ENCODE data around the gene TP53I13.
A peak's percentile ranks its signal among the peaks of the same experiment; 100 is the strongest.

Gene TP53I13

DNA sequence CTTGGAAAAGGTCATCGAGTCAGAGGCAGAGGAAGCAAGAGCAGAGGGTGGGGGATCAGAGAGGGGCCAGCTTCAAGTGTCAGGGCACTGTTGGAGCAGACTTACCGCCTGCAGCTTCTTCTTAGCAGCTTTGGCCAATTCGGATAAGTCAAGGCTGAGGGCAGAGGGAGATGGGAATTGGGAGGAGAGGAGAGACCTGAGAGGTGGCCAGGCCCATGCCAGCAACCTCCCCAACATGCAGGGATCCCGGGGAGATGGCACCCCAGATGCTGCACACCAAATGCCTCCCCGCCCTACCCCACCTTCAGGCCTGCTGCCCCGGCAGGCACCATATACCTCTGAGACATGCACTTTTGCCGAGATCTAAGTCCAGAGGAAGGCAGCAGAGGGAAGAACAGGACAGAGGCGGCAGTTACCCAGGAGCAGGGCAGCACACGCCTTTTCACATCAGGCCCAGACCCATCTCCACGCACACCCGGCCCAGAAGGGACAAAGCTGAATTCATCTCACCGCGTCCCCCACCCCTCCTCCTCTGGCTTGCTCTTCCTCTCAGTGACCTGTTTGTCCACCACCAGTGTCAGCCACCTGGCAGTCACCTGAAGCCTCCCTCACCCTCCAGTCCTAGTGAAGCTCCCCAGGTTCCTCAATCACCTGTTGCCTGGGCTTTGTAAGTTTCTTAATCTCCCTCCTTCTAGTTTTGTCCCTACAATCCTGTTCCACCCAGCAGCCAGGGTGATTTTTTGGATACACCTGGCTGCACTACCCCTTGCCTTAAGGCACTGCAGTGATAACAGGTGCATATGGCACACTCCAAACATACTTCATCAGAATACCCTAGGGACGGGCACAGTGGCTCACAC, 10.4 kb downstream of the TP53I13 start:
- TF ChIP-seq POLR2A (IDR thresholded peaks at IDR 0.05; ENCODE audit: extremely low read depth, insufficient read length) (no peak), CTCF (IDR thresholded peaks at IDR 0.05; ENCODE audit: low read depth, low read length) (no peak), MYC (IDR thresholded peaks at IDR 0.05; ENCODE audit: low read depth, low read length) (no peak), MAX (IDR thresholded peaks at IDR 0.05; ENCODE audit: low read depth, low read length) (no peak)
- no peak for DNase-seq (ENCODE audit: low read depth)
- no peak overlapping the region for H3K4me3 ChIP-seq (ENCODE audit: low read depth, low read length)

DNA sequence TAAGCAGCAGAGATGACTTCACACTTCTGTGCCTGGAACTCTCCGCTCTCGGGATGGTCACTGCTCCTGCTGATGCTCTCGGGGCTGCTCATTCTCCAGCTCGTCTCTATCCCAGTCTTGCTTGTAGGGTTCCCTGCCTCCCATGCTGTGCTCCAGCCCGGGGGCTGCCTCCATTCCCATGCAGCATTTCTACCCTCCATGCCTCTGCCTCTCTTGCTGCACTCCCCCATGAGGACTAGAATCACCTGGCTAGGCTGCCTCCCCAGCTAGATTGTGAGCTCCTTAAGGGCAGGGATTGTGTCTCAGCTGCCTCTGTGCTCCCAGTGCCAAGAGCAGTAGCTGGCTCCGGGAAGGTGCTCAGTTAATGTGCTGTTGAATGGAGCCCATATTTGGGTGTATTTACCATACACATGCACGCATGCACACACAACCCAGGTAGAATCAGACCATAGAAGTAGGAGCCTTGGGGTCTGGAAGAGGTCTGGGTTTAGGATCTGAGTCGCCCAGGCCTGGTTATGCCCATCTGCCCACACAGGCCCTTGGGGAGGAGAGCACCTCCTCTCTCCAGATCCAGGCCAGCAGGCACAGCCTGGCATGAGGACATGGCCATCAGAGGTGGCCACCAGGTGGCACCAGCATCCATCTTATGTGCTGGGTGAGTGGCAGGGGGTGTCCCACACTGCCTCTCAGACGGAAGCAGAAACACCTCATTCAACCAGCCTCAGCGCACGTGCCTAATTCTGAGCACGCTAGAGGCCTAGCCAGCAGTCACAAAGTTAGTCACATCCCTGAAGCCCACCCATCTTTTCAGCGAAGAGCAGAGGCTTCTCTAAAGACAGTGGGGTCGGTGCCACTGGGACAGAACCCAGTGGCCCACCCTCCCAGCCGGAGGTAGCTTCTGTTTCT, 11.6 kb downstream of the TP53I13 start:
- DNase-seq (ENCODE audit: low read depth): peak; percentile 89
- no peak for TF ChIP-seq POLR2A (IDR thresholded peaks at IDR 0.05; ENCODE audit: extremely low read depth, insufficient read length)
- peak; percentile 97 for TF ChIP-seq MAX (IDR thresholded peaks at IDR 0.05; ENCODE audit: low read depth, low read length)
- TF ChIP-seq MYC (IDR thresholded peaks at IDR 0.05; ENCODE audit: low read depth, low read length): peak; percentile 94
- TF ChIP-seq CTCF (IDR thresholded peaks at IDR 0.05; ENCODE audit: low read depth, low read length): peak; percentile 81
- no peak overlapping the region for H3K4me3 ChIP-seq (ENCODE audit: low read depth, low read length)

GRCh38 chr17:29581583-29582253, 13.2 kb downstream of the TP53I13 start:
- no peak overlapping the region for H3K4me3 ChIP-seq (ENCODE audit: low read depth, low read length)
- DNase-seq (ENCODE audit: low read depth): no peak
- no peak for TF ChIP-seq CTCF (IDR thresholded peaks at IDR 0.05; ENCODE audit: low read depth, low read length)
- TF ChIP-seq MAX (IDR thresholded peaks at IDR 0.05; ENCODE audit: low read depth, low read length): no peak
- TF ChIP-seq POLR2A (IDR thresholded peaks at IDR 0.05; ENCODE audit: extremely low read depth, insufficient read length): no peak
- TF ChIP-seq MYC (IDR thresholded peaks at IDR 0.05; ENCODE audit: low read depth, low read length): no peak

DNA sequence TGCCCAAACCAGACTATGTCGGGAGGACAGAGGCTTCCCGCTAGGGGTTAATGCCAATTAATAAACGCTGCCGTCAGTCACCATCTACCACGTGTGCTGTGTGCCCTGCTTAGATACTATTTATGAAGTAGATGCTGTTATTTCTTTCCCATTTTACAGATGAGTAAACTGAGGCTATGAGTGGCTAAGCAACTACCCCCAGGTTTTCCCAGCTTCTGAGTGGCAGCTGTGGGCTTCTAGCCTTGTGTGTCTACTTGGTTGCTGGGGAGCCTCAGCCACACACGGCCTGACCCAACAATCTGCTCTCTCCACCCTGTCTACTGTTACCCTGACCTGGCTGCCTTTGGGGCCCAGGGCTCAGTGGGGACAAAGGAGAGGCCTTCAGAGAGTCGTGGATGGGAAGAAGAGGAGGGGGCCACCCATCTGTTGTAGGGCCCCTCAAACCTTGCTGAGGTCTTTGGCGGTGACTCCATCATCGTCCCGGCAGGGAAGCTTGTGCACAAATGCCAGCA, 13.8 kb downstream of the TP53I13 start:
- DNase-seq (ENCODE audit: low read depth): no peak
- no peak for TF ChIP-seq MAX (IDR thresholded peaks at IDR 0.05; ENCODE audit: low read depth, low read length)
- TF ChIP-seq CTCF (IDR thresholded peaks at IDR 0.05; ENCODE audit: low read depth, low read length): no peak
- TF ChIP-seq POLR2A (IDR thresholded peaks at IDR 0.05; ENCODE audit: extremely low read depth, insufficient read length): no peak
- TF ChIP-seq MYC (IDR thresholded peaks at IDR 0.05; ENCODE audit: low read depth, low read length): no peak
- no peak overlapping the region for H3K4me3 ChIP-seq (ENCODE audit: low read depth, low read length)

DNA sequence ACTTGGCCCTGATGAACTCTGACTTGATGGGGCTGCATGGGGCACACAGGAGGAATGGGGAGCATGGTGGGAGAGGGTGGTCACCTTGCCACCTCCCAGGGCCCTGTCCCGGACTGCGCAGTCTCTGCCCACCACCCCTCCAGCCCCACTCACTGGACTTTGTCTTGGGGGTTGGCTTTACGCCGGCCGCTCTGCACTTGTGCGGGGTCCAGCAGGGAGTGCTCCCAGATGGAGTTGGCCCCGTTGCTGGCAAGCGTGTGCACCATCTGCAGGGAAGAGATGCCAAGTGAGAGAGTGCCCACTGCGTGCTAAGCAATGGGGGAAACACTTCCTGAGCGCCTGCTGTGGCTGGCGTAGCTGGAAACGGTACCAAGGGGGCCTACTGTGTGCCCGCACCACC, 14.3 kb downstream of the TP53I13 start:
- H3K4me3 ChIP-seq (ENCODE audit: low read depth, low read length): no peak overlapping the region
- TF ChIP-seq MAX (IDR thresholded peaks at IDR 0.05; ENCODE audit: low read depth, low read length): no peak
- TF ChIP-seq MYC (IDR thresholded peaks at IDR 0.05; ENCODE audit: low read depth, low read length): no peak
- no peak for TF ChIP-seq CTCF (IDR thresholded peaks at IDR 0.05; ENCODE audit: low read depth, low read length)
- TF ChIP-seq POLR2A (IDR thresholded peaks at IDR 0.05; ENCODE audit: extremely low read depth, insufficient read length): no peak
- DNase-seq (ENCODE audit: low read depth): no peak
